Activated CD4-positive, alpha-beta T cell treated with anti-CD3 and anti-CD28 coated beads, Interleukin-2, amount 10 ng/mL, durations not matched to agents 7 days and 5 days (primary cell): ENCODE measurements around the gene FBRS. TPM values are rescaled to one million over a fixed set of nuclear protein-coding genes. Genes with fewer than 3 reads are reported as not detected.

Experiments
- CTCF ChIA-PET: fragments of 350-600 bp; sonication (Branson Sonifier 250); formaldehyde crosslinking; loops from one replicate; lab custom pipeline; 2021; ENCODE audit warnings: antibody characterized with exemption; lab: Charles Lee
- POLR2A ChIA-PET: fragments of 350-600 bp; sonication (Branson Sonifier 250); formaldehyde crosslinking; loops from one replicate; lab custom pipeline; 2021; ENCODE audit warnings: antibody characterized with exemption; lab: Charles Lee
- DNase-seq: peaks from one replicate; pipeline ENCODE4 v3.0.0-alpha.2; 2020
- H3K27ac Mint-ChIP-seq: one replicate; pipeline ENCODE4 v1.8.0; 2021; ENCODE audit warnings: mild to moderate bottlenecking, moderate library complexity, mixed read lengths
- H3K27me3 Mint-ChIP-seq: one replicate; pipeline ENCODE4 v1.8.0; 2021; ENCODE audit warnings: mixed read lengths
- H3K36me3 Mint-ChIP-seq: one replicate; pipeline ENCODE4 v1.8.0; 2021; ENCODE audit warnings: low read depth, mixed read lengths
- H3K4me1 Mint-ChIP-seq: one replicate; pipeline ENCODE4 v1.8.0; 2021; ENCODE audit warnings: mixed read lengths
- H3K4me3 Mint-ChIP-seq: one replicate; pipeline ENCODE4 v1.8.0; 2021; ENCODE audit warnings: mild to moderate bottlenecking, moderate library complexity, mixed read lengths
- H3K9me3 Mint-ChIP-seq: one replicate; pipeline ENCODE4 v1.8.0; 2021; ENCODE audit warnings: mixed read lengths
- total RNA-seq, 2 experiments: library from RNA; stranded (reverse); gene quantifications; one replicate each; pipeline ENCODE4 v1.2.3, GENCODE V29; 2021

FBRS gene
- 100 to 1,000 TPM in 1 of 2 experiments, 10 to 100 TPM in 1; 88.9 to 109 TPM for total RNA-seq

GRCh38 chr16:30657866-30658730 lies at the start of gene FBRS:
FBRS (plus strand) TSS chr16:30658431; CDS start chr16:30659519, 1,088 bp downstream.
- Mint-ChIP-seq H3K27ac (peak within 1 kb of the TSS; percentile 100), H3K4me3 (peak within 1 kb of the TSS; percentile 93), H3K4me1 (peaks cover 49% of the 10 kb centered on the region), H3K27me3 (no peaks in the 10 kb centered on the region), H3K9me3 (no peaks in the 10 kb centered on the region), H3K36me3 (peaks cover 47% of the 10 kb centered on the region)
- ChIA-PET POLR2A (no interaction called here), CTCF (interaction anchor here (0.8 to 3.3 kb wide), 26 partner anchors 8 to 472 kb away, joined by 3 to 32 read pairs (median 4); partner anchors contain the start of genes DCTPP1 and PRR14)
- peak; percentile 100 for DNase-seq

GRCh38 chr16:30609002-30609925 lies 49.0 kb upstream of the FBRS start:
- Mint-ChIP-seq H3K4me3 (peak overlapping the region; percentile 86), H3K9me3 (no peaks in the 10 kb centered on the region), H3K36me3 (peaks cover 21% of the 10 kb centered on the region), H3K27ac (peak overlapping the region; percentile 97), H3K4me1 (peaks cover 24% of the 10 kb centered on the region), H3K27me3 (no peaks in the 10 kb centered on the region)
- ChIA-PET POLR2A (interaction anchor here (1.2 kb wide), 1 partner anchor 41 kb away, joined by 4 read pairs; the partner anchor contains the start of gene PRR14), CTCF (interaction anchor here (0.6 to 2.5 kb wide), 11 partner anchors 11 to 179 kb away, joined by 3 to 14 read pairs (median 4); partner anchors contain the start of genes DCTPP1 and PRR14)
- DNase-seq: peak; percentile 44

GRCh38 chr16:30609926-30610839 lies 48.0 kb upstream of the FBRS start, which contains the start of gene ZNF689:
ZNF689 (minus strand) TSS chr16:30610389; CDS start chr16:30610041, 348 bp downstream.
- ChIA-PET POLR2A (interaction anchor here (0.5 to 1.2 kb wide), 8 partner anchors 17 to 518 kb away, joined by 3 to 5 read pairs (median 3); partner anchors contain the start of genes DCTPP1, ITGAL, PRR14 and TBX6), CTCF (interaction anchor here (0.6 to 2.2 kb wide), 11 partner anchors 10 to 519 kb away, joined by 3 to 11 read pairs (median 3); partner anchors contain the start of genes DCTPP1, PRR14 and TBX6)
- DNase-seq: peak; percentile 96
- Mint-ChIP-seq H3K4me3 (peak within 1 kb of the TSS; percentile 86), H3K27ac (peak within 1 kb of the TSS; percentile 97), H3K4me1 (peaks cover 24% of the 10 kb centered on the region), H3K36me3 (peaks cover 14% of the 10 kb centered on the region), H3K9me3 (no peaks in the 10 kb centered on the region), H3K27me3 (no peaks in the 10 kb centered on the region)

GRCh38 chr16:30615358-30616091 lies 42.7 kb upstream of the FBRS start:
- Mint-ChIP-seq H3K27me3 (peaks cover 3% of the 10 kb centered on the region), H3K36me3 (no peaks in the 10 kb centered on the region), H3K9me3 (no peaks in the 10 kb centered on the region), H3K27ac (no peak overlapping the region), H3K4me1 (peaks cover 16% of the 10 kb centered on the region), H3K4me3 (no peak overlapping the region)
- ChIA-PET POLR2A (no interaction called here), CTCF (interaction anchor here (0.6 to 4.3 kb wide), 38 partner anchors 9 to 525 kb away, joined by 3 to 28 read pairs (median 5); partner anchors contain the start of genes DCTPP1, FBRS, PRR14 and SEPTIN1)
- DNase-seq: peak; percentile 81

- Mint-ChIP-seq H3K27me3 (peaks cover 18% of the 10 kb centered on the region), H3K9me3 (no peaks in the 10 kb centered on the region), H3K27ac (no peak overlapping the region), H3K36me3 (no peaks in the 10 kb centered on the region), H3K4me3 (no peak overlapping the region), H3K4me1 (peaks cover 10% of the 10 kb centered on the region)
- DNase-seq: no peak
- CTCF ChIA-PET: interaction anchor here (1.3 to 3.0 kb wide), 3 partner anchors 10 to 21 kb away, joined by 4 to 16 read pairs (median 7); no protein-coding TSS in a partner anchor
- POLR2A ChIA-PET: no interaction called here
Observed at GRCh38 chr16:30619202-30619601, 39.0 kb upstream of the FBRS start.

DNA sequence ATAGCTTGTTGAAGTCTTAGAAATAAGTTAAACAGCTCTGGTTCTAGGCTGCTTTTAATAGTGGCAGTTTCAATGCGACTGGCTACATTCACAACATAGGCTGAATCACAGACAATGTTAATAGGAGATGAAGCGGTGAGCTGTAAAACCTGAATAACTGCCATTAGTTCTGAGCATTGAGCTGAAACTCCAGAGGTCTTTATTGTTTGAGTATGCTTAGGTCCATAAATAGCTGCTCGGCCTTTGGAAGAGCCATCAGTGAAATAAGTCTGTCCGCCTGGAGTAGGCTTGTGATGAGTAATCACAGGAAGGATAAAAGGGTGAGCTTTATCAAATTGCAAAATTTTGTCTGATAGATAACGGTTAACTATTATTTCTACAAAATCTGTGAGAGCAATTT lies 38.6 kb upstream of the FBRS start:
- DNase-seq: no peak
- Mint-ChIP-seq H3K27me3 (peaks cover 18% of the 10 kb centered on the region), H3K9me3 (no peaks in the 10 kb centered on the region), H3K4me1 (peaks cover 10% of the 10 kb centered on the region), H3K36me3 (no peaks in the 10 kb centered on the region), H3K4me3 (no peak overlapping the region), H3K27ac (no peak overlapping the region)
- POLR2A ChIA-PET: no interaction called here
- CTCF ChIA-PET: interaction anchor here (1.3 to 3.0 kb wide), 3 partner anchors 9 to 21 kb away, joined by 4 to 16 read pairs (median 7); no protein-coding TSS in a partner anchor

DNA sequence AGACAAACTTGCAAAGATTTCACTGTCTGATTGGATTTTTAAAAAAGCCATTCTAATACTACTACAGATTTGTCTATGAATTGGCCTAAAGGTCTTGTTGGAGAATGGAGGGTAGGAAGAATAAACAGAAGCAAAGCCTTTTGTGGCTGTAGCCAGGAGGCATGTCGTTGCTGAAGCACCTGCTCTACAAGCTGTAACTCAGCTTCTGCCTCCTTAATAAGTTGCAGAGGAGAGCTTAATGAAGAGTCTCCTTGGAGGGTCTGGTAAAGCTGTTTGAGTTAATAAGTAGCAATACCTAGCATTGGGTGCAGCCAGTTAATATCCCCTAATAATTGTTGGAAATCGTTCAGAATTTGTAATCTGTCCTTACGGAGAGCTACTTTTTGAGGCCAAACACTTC lies 38.1 kb upstream of the FBRS start:
- Mint-ChIP-seq H3K36me3 (no peaks in the 10 kb centered on the region), H3K4me1 (peaks cover 10% of the 10 kb centered on the region), H3K9me3 (no peaks in the 10 kb centered on the region), H3K27ac (no peak overlapping the region), H3K27me3 (peaks cover 18% of the 10 kb centered on the region), H3K4me3 (no peak overlapping the region)
- DNase-seq: no peak
- POLR2A ChIA-PET: no interaction called here
- CTCF ChIA-PET: interaction anchor here (0.8 to 3.0 kb wide), 5 partner anchors 9 to 22 kb away, joined by 3 to 16 read pairs (median 4); partner anchors contain the start of gene ZNF689

DNA sequence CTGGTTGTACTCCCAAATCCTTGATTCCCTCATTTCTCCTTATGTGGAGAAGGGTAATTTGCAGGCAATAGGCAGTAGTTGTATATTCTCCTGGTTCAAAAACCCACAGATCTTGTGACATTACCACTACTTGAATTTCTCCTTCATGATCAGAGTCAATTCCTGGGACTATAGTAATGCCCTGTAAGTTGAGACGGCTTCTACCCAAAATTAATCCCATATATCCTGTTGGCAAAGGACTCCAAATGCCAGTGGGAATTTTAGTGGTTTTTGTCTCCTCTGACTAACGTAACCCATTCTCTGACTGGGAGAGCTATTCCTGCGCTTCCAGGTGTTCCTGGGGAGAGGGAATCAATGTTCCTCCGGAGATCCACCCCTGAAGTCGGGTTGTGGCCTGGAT lies 36.5 kb upstream of the FBRS start:
- Mint-ChIP-seq H3K4me3 (no peak overlapping the region), H3K4me1 (peaks cover 6% of the 10 kb centered on the region), H3K36me3 (no peaks in the 10 kb centered on the region), H3K27me3 (peaks cover 18% of the 10 kb centered on the region), H3K9me3 (no peaks in the 10 kb centered on the region), H3K27ac (no peak overlapping the region)
- ChIA-PET CTCF (interaction anchor here (0.6 to 1.7 kb wide), 4 partner anchors 23 to 625 kb away, joined by 3 to 5 read pairs (median 4); partner anchors contain the start of gene FBRS), POLR2A (no interaction called here)
- DNase-seq: no peak

GRCh38 chr16:30622455-30623032 lies 35.7 kb upstream of the FBRS start:
- Mint-ChIP-seq H3K4me1 (peaks cover 6% of the 10 kb centered on the region), H3K4me3 (no peak overlapping the region), H3K9me3 (no peaks in the 10 kb centered on the region), H3K27me3 (peaks cover 18% of the 10 kb centered on the region), H3K27ac (no peak overlapping the region), H3K36me3 (no peaks in the 10 kb centered on the region)
- CTCF ChIA-PET: interaction anchor here (0.6 to 1.7 kb wide), 3 partner anchors 24 to 535 kb away, joined by 3 to 4 read pairs (median 3); no protein-coding TSS in a partner anchor
- no peak for DNase-seq
- POLR2A ChIA-PET: no interaction called here

- H3K27ac Mint-ChIP-seq: no peak overlapping the region
- CTCF ChIA-PET: interaction anchor here (1.2 kb wide), 1 partner anchor 8 kb away, joined by 5 read pairs; no protein-coding TSS in a partner anchor
- peaks cover 18% of the 10 kb centered on the region for H3K27me3 Mint-ChIP-seq
Observed at GRCh38 chr16:30623536-30624283, 34.5 kb upstream of the FBRS start.

More at GRCh38 chr16:30623536-30624283, 34.5 kb upstream of the FBRS start:
- H3K4me1 Mint-ChIP-seq: peaks cover 6% of the 10 kb centered on the region
- DNase-seq: no peak
- H3K9me3 Mint-ChIP-seq: no peaks in the 10 kb centered on the region
- H3K36me3 Mint-ChIP-seq: no peaks in the 10 kb centered on the region
- POLR2A ChIA-PET: no interaction called here
- H3K4me3 Mint-ChIP-seq: no peak overlapping the region
